ENCODE measurements around the gene CSN2. TPM values are rescaled to one million over a fixed set of nuclear protein-coding genes. Genes with fewer than 3 reads are reported as not detected.

The CSN2 gene, protein sequence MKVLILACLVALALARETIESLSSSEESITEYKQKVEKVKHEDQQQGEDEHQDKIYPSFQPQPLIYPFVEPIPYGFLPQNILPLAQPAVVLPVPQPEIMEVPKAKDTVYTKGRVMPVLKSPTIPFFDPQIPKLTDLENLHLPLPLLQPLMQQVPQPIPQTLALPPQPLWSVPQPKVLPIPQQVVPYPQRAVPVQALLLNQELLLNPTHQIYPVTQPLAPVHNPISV
- total RNA-seq = not detected in 2 replicates

DNA sequence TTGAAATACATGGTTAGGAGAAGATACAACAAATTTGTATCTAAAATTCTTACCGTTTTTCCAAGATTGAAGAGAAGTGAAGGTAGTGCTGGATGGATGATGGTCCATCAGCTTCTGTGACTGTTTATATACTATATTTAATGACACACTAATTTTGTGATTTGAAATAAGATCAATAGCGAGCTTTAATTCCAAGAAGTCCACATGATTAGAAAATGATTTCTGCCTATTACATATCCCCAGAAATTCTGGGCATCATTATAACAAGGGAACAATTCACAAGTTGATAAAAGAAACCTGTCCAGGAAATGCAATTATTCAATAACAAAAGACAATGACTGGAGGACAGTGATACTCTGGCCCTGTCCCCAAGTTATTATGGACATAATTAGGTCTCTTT is at the start of gene CSN2:
Gene CSN2, minus strand, starts transcription at position 101 of the 400 bp plus-strand sequence. CDS start 4,733 bp downstream, outside the sequence.

GRCh38 chr4:69995526-69996016 is 30.0 kb upstream of the CSN2 start, which contains the start of gene STATH:
STATH (plus strand) TSS chr4:69995966; CDS start chr4:69998438, 2,472 bp downstream.

GRCh38 chr4:69930768-69931167 is 34.8 kb downstream of the CSN2 start, which contains the start of gene CSN1S1:
CSN1S1 (plus strand) TSS chr4:69931068; CDS start chr4:69932556, 1,488 bp downstream.

Other genes with a start within 250 kb of the CSN2 start
- 0.05 and 0.28 TPM in 2 replicates for gene SULT1B1, start 205.1 kb downstream of the CSN2 start, total RNA-seq
- gene SULT1E1, start 105.6 kb downstream of the CSN2 start, total RNA-seq = 0.51 and 2.8 TPM in 2 replicates
- not detected in 2 replicates for gene CSN1S1, start 34.7 kb downstream of the CSN2 start, total RNA-seq
- gene STATH, start 30.2 kb upstream of the CSN2 start, total RNA-seq = not detected in 2 replicates
- gene HTN3, start 62.7 kb upstream of the CSN2 start, total RNA-seq = not detected in 2 replicates
- not detected in 2 replicates for gene HTN1, start 84.7 kb upstream of the CSN2 start, total RNA-seq
- gene PRR27, start 188.5 kb upstream of the CSN2 start, total RNA-seq = not detected in 2 replicates
- not detected in 2 replicates for gene ODAM, start 230.0 kb upstream of the CSN2 start, total RNA-seq